SK-N-SH (cell line): ENCODE data around the gene ARHGAP6. TPM values are rescaled to one million over a fixed set of nuclear protein-coding genes. Genes with fewer than 3 reads are reported as not detected.

ENCODE experiments used
- CTCF ChIA-PET: fragments of 300-600, 350-600 bp; formaldehyde crosslinking; extraction: SDS; loops from one replicate; lab custom pipeline; 2021; lab: Yijun Ruan, JAX
- POLR2A ChIA-PET: fragments of 350-600 bp; sonication (Branson Sonifier 250); formaldehyde crosslinking; extraction: SDS; loops from one replicate; lab custom pipeline; 2020; ENCODE audit warnings: antibody characterized with exemption, inconsistent platforms; lab: Yijun Ruan, JAX
- DNase-seq: peaks from one replicate; pipeline ENCODE4 v3.0.0; 2012
- H2AFZ ChIP-seq: fragments of 200-600 bp; sonication (generic); 2 replicates; pipeline ENCODE4 v1.8.1; 2016; ENCODE audit warnings: antibody characterized with exemption, mild to moderate bottlenecking, low read depth
- H3F3A ChIP-seq: fragments of 200-600 bp; sonication (generic); replicated peaks from 2 replicates; pipeline ENCODE3; 2016; ENCODE audit warnings: antibody characterized with exemption, mild to moderate bottlenecking; ENCODE audit not compliant: insufficient read depth
- H3K27ac ChIP-seq, 2 experiments: fragments of 200-500 bp in 1 of 2; fragments of 200-600 bp in 1 of 2; sonication (Bioruptor generic) in 1 of 2; sonication (generic), shearing (Covaris generic) in 1 of 2; 2 replicates each; pipeline versions ENCODE4 v1.5.1 to v1.6.1; 2014 to 2016; ENCODE audit warnings: low read depth in 2 of 2, inconsistent platforms in 1 of 2, low read length in 1 of 2, mild to moderate bottlenecking in 1 of 2, mixed read lengths in 1 of 2
- H3K27me3 ChIP-seq: fragments of 200-600 bp; sonication (generic), shearing (Covaris generic); 2 replicates; pipeline ENCODE4 v1.6.1; 2016; ENCODE audit warnings: mixed run types; ENCODE audit not compliant: insufficient read depth
- H3K36me3 ChIP-seq, 2 experiments: fragments of 200-500 bp in 1 of 2; fragments of 200-600 bp in 1 of 2; sonication (Bioruptor generic) in 1 of 2; sonication (generic) in 1 of 2; replicated peaks in 1 of 2; 2 replicates each; pipeline versions ENCODE3 to v1.5.1; 2014 to 2016; ENCODE audit warnings: low read length in 1 of 2, mild to moderate bottlenecking in 1 of 2; ENCODE audit not compliant: insufficient read depth in 2 of 2, control insufficient read depth in 1 of 2
- H3K4me1 ChIP-seq, 2 experiments: fragments of 200-500 bp in 1 of 2; fragments of 200-600 bp in 1 of 2; sonication (Bioruptor generic) in 1 of 2; sonication (generic), shearing (Covaris generic) in 1 of 2; 2 replicates each; pipeline versions ENCODE4 v1.5.1 to v1.6.1; 2014 to 2016; ENCODE audit warnings: low read depth in 1 of 2, low read length in 1 of 2, mixed run types in 1 of 2; ENCODE audit not compliant: insufficient read depth in 2 of 2, control insufficient read depth in 1 of 2
- H3K4me2 ChIP-seq: fragments of 200-600 bp; sonication (generic), shearing (Covaris generic); 2 replicates; pipeline ENCODE4 v1.6.1; 2017; ENCODE audit warnings: mixed run types
- H3K4me3 ChIP-seq, 2 experiments: fragments of 200-500 bp in 1 of 2; fragments of 200-600 bp in 1 of 2; sonication (Bioruptor generic) in 1 of 2; sonication (generic), shearing (Covaris generic) in 1 of 2; 2 replicates each; pipeline versions ENCODE4 v1.5.1 to v1.8.1; 2014 to 2016; ENCODE audit warnings: low read depth in 2 of 2, inconsistent platforms in 1 of 2, low read length in 1 of 2, mild to moderate bottlenecking in 1 of 2, mixed read lengths in 1 of 2, moderate library complexity in 1 of 2
- H3K79me2 ChIP-seq: fragments of 200-600 bp; sonication (generic); 2 replicates; pipeline ENCODE4 v1.8.1; 2017; ENCODE audit warnings: mild to moderate bottlenecking; ENCODE audit not compliant: insufficient read depth
- H3K9ac ChIP-seq: fragments of 200-600 bp; sonication (generic); 2 replicates; pipeline ENCODE4 v1.6.1; 2017; ENCODE audit warnings: mixed run types
- H3K9me2 ChIP-seq: fragments of 200-600 bp; sonication (generic); 2 replicates; pipeline ENCODE4 v1.6.1; 2017; ENCODE audit warnings: mixed run types
- H3K9me3 ChIP-seq: fragments of 200-600 bp; sonication (generic); 2 replicates; pipeline ENCODE4 v1.6.1; 2017; ENCODE audit warnings: mixed run types, mild to moderate bottlenecking, moderate library complexity
- H4K20me1 ChIP-seq: fragments of 200-600 bp; sonication (generic); 2 replicates; pipeline ENCODE4 v1.6.1; 2017; ENCODE audit warnings: mild to moderate bottlenecking, mixed run types; ENCODE audit not compliant: insufficient read depth
- CHD2 ChIP-seq: fragments of 150-350 bp; IDR thresholded peaks from 2 replicates; pipeline ENCODE4 v1.6.1; 2018; ENCODE audit warnings: low read length; ENCODE audit not compliant: partially characterized antibody
- ELF1 ChIP-seq: IDR thresholded peaks from 2 replicates; pipeline ENCODE4 v1.4.0; 2012
- FOSL2 ChIP-seq: IDR thresholded peaks from 2 replicates; pipeline ENCODE4 v1.4.0; 2012; ENCODE audit warnings: low read depth, mild to moderate bottlenecking, moderate library complexity, borderline replicate concordance
- FOXJ3 ChIP-seq: sonication (generic); formaldehyde crosslinking; IDR thresholded peaks from 2 replicates; pipeline ENCODE4 v1.5.1; 2020; ENCODE audit warnings: mild to moderate bottlenecking, missing genetic modification reagents
- FOXM1 ChIP-seq: IDR thresholded peaks from 2 replicates; pipeline ENCODE4 v1.4.0; 2012; ENCODE audit warnings: low read depth, mild to moderate bottlenecking
- GABPA ChIP-seq: IDR thresholded peaks from 2 replicates; pipeline ENCODE4 v1.4.0; 2012; ENCODE audit warnings: low read depth, mild to moderate bottlenecking
- GATA2 ChIP-seq: sonication (generic); formaldehyde crosslinking; IDR thresholded peaks from 2 replicates; pipeline ENCODE4 v1.5.0; 2020; ENCODE audit warnings: mild to moderate bottlenecking, missing genetic modification reagents
- MAX ChIP-seq: IDR thresholded peaks from 2 replicates; pipeline ENCODE4 v1.4.0; 2012; ENCODE audit warnings: low read depth
- MEF2A ChIP-seq: IDR thresholded peaks from 2 replicates; pipeline ENCODE4 v1.4.0; 2012; ENCODE audit warnings: low read depth, borderline replicate concordance
- NFIC ChIP-seq: IDR thresholded peaks from 2 replicates; pipeline ENCODE4 v1.4.0; 2012; ENCODE audit warnings: borderline replicate concordance
- PBX3 ChIP-seq: IDR thresholded peaks from 2 replicates; pipeline ENCODE4; 2012
- POLR2AphosphoS5 ChIP-seq: IDR thresholded peaks from 2 replicates; pipeline ENCODE4 v1.6.1; 2012; ENCODE audit warnings: low read depth, low read length
- RCOR1 ChIP-seq: fragments of 150-350 bp; IDR thresholded peaks from 2 replicates; pipeline ENCODE4 v1.6.1; 2017; ENCODE audit warnings: antibody characterized with exemption, low read length
- RFX5 ChIP-seq: IDR thresholded peaks from 2 replicates; pipeline ENCODE4 v1.6.1; 2012; ENCODE audit warnings: mild to moderate bottlenecking, improper control_type of control experiment, low read length
- RXRA ChIP-seq: IDR thresholded peaks from 2 replicates; pipeline ENCODE4 v1.4.0; 2012; ENCODE audit warnings: low read depth, mild to moderate bottlenecking, borderline replicate concordance
- SIN3A ChIP-seq: IDR thresholded peaks from 2 replicates; pipeline ENCODE4 v1.6.1; 2012; ENCODE audit warnings: low read depth, mild to moderate bottlenecking, low read length, moderate library complexity, borderline replicate concordance
- TAF1 ChIP-seq: IDR thresholded peaks from 2 replicates; pipeline ENCODE4 v1.6.1; 2012; ENCODE audit warnings: low read depth, mild to moderate bottlenecking, low read length, moderate library complexity, borderline replicate concordance
- TEAD4 ChIP-seq: IDR thresholded peaks from 2 replicates; pipeline ENCODE4 v1.4.0; 2012; ENCODE audit warnings: mild to moderate bottlenecking, borderline replicate concordance; ENCODE audit not compliant: insufficient read depth
- USF1 ChIP-seq: IDR thresholded peaks from 2 replicates; pipeline ENCODE4 v1.4.0; 2012; ENCODE audit warnings: low read depth, borderline replicate concordance
- ZBTB33 ChIP-seq: IDR thresholded peaks from 2 replicates; pipeline ENCODE4 v1.4.0; 2012; ENCODE audit warnings: low read depth, borderline replicate concordance
- WGBS: methylation state at CpG from one replicate; pipeline ENCODE4 v1.1.6; 2017; ENCODE audit warnings: low lambda C conversion rate; 5-methylcytosine and 5-hydroxymethylcytosine counted together
- polyA plus RNA-seq, 3 experiments: library from polyadenylated mRNA; depleted of rRNA; stranded (reverse); fragments of >200 nt; gene quantifications; 2 replicates each; pipeline ENCODE4 v1.2.3, GENCODE V29; 2012

Gene ARHGAP6
- polyA plus RNA-seq, 1 of the 3 experiments (the other 2 are of a cell fraction): 0.16 TPM

- CTCF ChIA-PET: interaction anchor here (1.3 kb wide), 1 partner anchor 15 kb away, joined by 5 read pairs; no protein-coding TSS in a partner anchor
- POLR2A ChIA-PET: no interaction called here
- no peak overlapping the region for H3K27ac ChIP-seq
- H3K4me2 ChIP-seq: no peak overlapping the region
- 15% methylated on average over 5 of the region's 6 CpGs for WGBS
- H2AFZ ChIP-seq: no peak overlapping the region
- H4K20me1 ChIP-seq: no peaks in the 10 kb centered on the region
- H3K9me2 ChIP-seq: no peaks in the 10 kb centered on the region
- TF ChIP-seq POLR2AphosphoS5: no peak
- TF ChIP-seq, all 33 proteins: peak for 0
- H3K36me3 ChIP-seq: no peaks in the 10 kb centered on the region
- no peaks in the 10 kb centered on the region for H3K9me3 ChIP-seq
- peaks cover 42% of the 10 kb centered on the region; the same call in 1 of the 2 replicates for H3K27me3 ChIP-seq
- H3K4me3 ChIP-seq: no peak overlapping the region
- no peaks in the 10 kb centered on the region; a peak in 1 of 4 replicates for H3K4me1 ChIP-seq
- DNase-seq: no peak
- no peaks in the 10 kb centered on the region for H3F3A ChIP-seq
- H3K9ac ChIP-seq: no peak overlapping the region
- no peaks in the 10 kb centered on the region for H3K79me2 ChIP-seq
Observed at GRCh38 chrX:11663875-11664210, 1.9 kb downstream of the ARHGAP6 start.

- WGBS: 14% methylated on average over 7 of the region's 7 CpGs
- Histone ChIP-seq H2AFZ (no peak overlapping the region), H3F3A (no peaks in the 10 kb centered on the region), H3K27me3 (no peaks in the 10 kb centered on the region), H3K36me3 (no peaks in the 10 kb centered on the region)
- POLR2A ChIA-PET: no interaction called here
- DNase-seq: no peak
- TF ChIP-seq NFIC (no peak), GABPA (no peak), MEF2A (no peak), ELF1 (no peak), RXRA (no peak), FOSL2 (no peak), USF1 (no peak), GATA2 (no peak), FOXM1 (no peak), TAF1 (no peak), POLR2AphosphoS5 (no peak), SIN3A (no peak), MAX (no peak), PBX3 (no peak), CHD2 (no peak), RFX5 (no peak), ZBTB33 (no peak), FOXJ3 (CRISPR knock-in tag) (no peak), RCOR1 (no peak), TEAD4 (no peak)
- TF ChIP-seq, all 33 proteins: peak for 0
- Histone ChIP-seq H4K20me1 (no peaks in the 10 kb centered on the region), H3K9ac (no peak overlapping the region), H3K9me3 (no peaks in the 10 kb centered on the region), H3K4me2 (no peak overlapping the region), H3K79me2 (no peaks in the 10 kb centered on the region), H3K27ac (no peak overlapping the region), H3K4me3 (no peak overlapping the region), H3K9me2 (no peaks in the 10 kb centered on the region), H3K4me1 (no peaks in the 10 kb centered on the region)
- CTCF ChIA-PET: no interaction called here
Observed at GRCh38 chrX:11655282-11656015, 10.3 kb downstream of the ARHGAP6 start.
